Activated CD4-positive, alpha-beta T cell treated with anti-CD3 and anti-CD28 coated beads for 36 hours (primary cell): Measurements from ENCODE around the gene RASGRF2. TPM values are rescaled to one million over a fixed set of nuclear protein-coding genes. Genes with fewer than 3 reads are reported as not detected.
"Not testable (repeated sequence)": the region's sequence is repeated elsewhere in the genome, so short reads cannot be mapped to it uniquely, and the experiment has no call there.

ENCODE experiments used
- ATAC-seq: fragments of 200-7000 bp; cut with Tn5 transposase; one replicate; pipeline ENCODE4 v1.10.0; 2021; ENCODE audit warnings: mild to moderate bottlenecking, moderate library complexity
- CTCF ChIA-PET: fragments of 350-600 bp; sonication (Branson Sonifier 250); formaldehyde crosslinking; loops from one replicate; lab custom pipeline; 2021; ENCODE audit warnings: antibody characterized with exemption; lab: Charles Lee
- POLR2A ChIA-PET: fragments of 350-600 bp; sonication (Branson Sonifier 250); formaldehyde crosslinking; loops from one replicate; lab custom pipeline; 2021; ENCODE audit warnings: antibody characterized with exemption, inconsistent platforms; lab: Charles Lee
- DNase-seq: peaks from one replicate; pipeline ENCODE4 v3.0.0-alpha.2; 2020
- H3K27ac Mint-ChIP-seq: one replicate; pipeline ENCODE4 v1.8.0; 2021; ENCODE audit warnings: mixed read lengths
- H3K27me3 Mint-ChIP-seq: one replicate; pipeline ENCODE4 v1.8.0; 2021; ENCODE audit warnings: mixed read lengths
- H3K36me3 Mint-ChIP-seq: one replicate; pipeline ENCODE4 v1.8.0; 2021; ENCODE audit warnings: low read depth, mixed read lengths
- H3K4me1 Mint-ChIP-seq: one replicate; pipeline ENCODE4 v1.8.0; 2021; ENCODE audit warnings: mixed read lengths
- H3K4me3 Mint-ChIP-seq: one replicate; pipeline ENCODE4 v1.8.0; 2021; ENCODE audit warnings: mild to moderate bottlenecking, moderate library complexity, mixed read lengths
- H3K9me3 Mint-ChIP-seq: one replicate; pipeline ENCODE4 v1.8.0; 2021; ENCODE audit warnings: low read depth, mixed read lengths
- intact Hi-C, 2 experiments: fragments of 100-400 bp; cut with DNase I in 1 of 2; cut with micrococcal nuclease in 1 of 2; formaldehyde crosslinking; loops; one replicate each; pipeline versions ENCODE4 v1.14.2 to v1.15.1; 2022 to 2024; cut with DNase I, micrococcal nuclease
- total RNA-seq, 2 experiments: library from RNA; stranded (reverse); gene quantifications; one replicate each; pipeline ENCODE4 v1.2.3, GENCODE V29; 2021

Gene RASGRF2
- total RNA-seq, 2 experiments from 2014 or later = 8.2 to 14.2 TPM

GRCh38 chr5:81097713-81098112 lies 137.6 kb downstream of the RASGRF2 start:
- H3K27ac Mint-ChIP-seq = no peak overlapping the region
- POLR2A ChIA-PET = no interaction called here

GRCh38 chr5:81105261-81105877 lies 145.2 kb downstream of the RASGRF2 start:
- ChIA-PET POLR2A (interaction anchor here (0.6 kb wide), 1 partner anchor 38 kb away, joined by 8 read pairs; no protein-coding TSS in a partner anchor), CTCF (interaction anchor here (0.7 to 3.5 kb wide), 7 partner anchors 9 to 1025 kb away, joined by 3 to 16 read pairs (median 3); partner anchors contain the start of gene RASGRF2)
- no peak for DNase-seq
- Mint-ChIP-seq H3K9me3 (no peaks in the 10 kb centered on the region), H3K27me3 (no peaks in the 10 kb centered on the region), H3K27ac (peak overlapping the region; percentile 42), H3K4me3 (no peak overlapping the region), H3K4me1 (peaks cover 23% of the 10 kb centered on the region), H3K36me3 (peaks cover 3% of the 10 kb centered on the region)
- ATAC-seq = peak; percentile 47
- intact Hi-C loops = loop anchor here (5.0 kb wide), 3 partner anchors 143 to 238 kb away; partner anchors contain the start of gene RASGRF2 (in 1 of the 2)

More at GRCh38 chr5:81097713-81098112, 137.6 kb downstream of the RASGRF2 start:
- no peak for DNase-seq
- Mint-ChIP-seq H3K4me1 (no peaks in the 10 kb centered on the region), H3K36me3 (peaks cover 6% of the 10 kb centered on the region), H3K9me3 (no peaks in the 10 kb centered on the region), H3K4me3 (no peak overlapping the region), H3K27me3 (no peaks in the 10 kb centered on the region)
- intact Hi-C loops = no loop called here
- CTCF ChIA-PET = interaction anchor here (2.7 kb wide), 1 partner anchor 10 kb away, joined by 9 read pairs; no protein-coding TSS in a partner anchor
- no peak for ATAC-seq

- no peak overlapping the region for H3K4me3 Mint-ChIP-seq
- peaks cover 35% of the 10 kb centered on the region for H3K36me3 Mint-ChIP-seq
- intact Hi-C loops = no loop called here
Observed at GRCh38 chr5:81115261-81115660, 155.1 kb downstream of the RASGRF2 start.

GRCh38 chr5:81117566-81117965 lies 157.4 kb downstream of the RASGRF2 start:
- peaks cover 9% of the 10 kb centered on the region for H3K4me1 Mint-ChIP-seq
- H3K9me3 Mint-ChIP-seq = no peaks in the 10 kb centered on the region
- no peaks in the 10 kb centered on the region for H3K27me3 Mint-ChIP-seq
- H3K27ac Mint-ChIP-seq = no peak overlapping the region
- ChIA-PET POLR2A (no interaction called here), CTCF (interaction anchor here (0.7 to 2.1 kb wide), 3 partner anchors 9 to 1731 kb away, joined by 3 to 6 read pairs (median 3); no protein-coding TSS in a partner anchor)
- intact Hi-C loops = no loop called here
- H3K4me3 Mint-ChIP-seq = no peak overlapping the region
- DNase-seq (no peak), ATAC-seq (no peak)
- H3K36me3 Mint-ChIP-seq = peaks cover 46% of the 10 kb centered on the region

More at GRCh38 chr5:81115261-81115660, 155.1 kb downstream of the RASGRF2 start:
- Mint-ChIP-seq H3K9me3 (no peaks in the 10 kb centered on the region), H3K4me1 (no peaks in the 10 kb centered on the region), H3K27me3 (no peaks in the 10 kb centered on the region), H3K27ac (no peak overlapping the region)
- ChIA-PET CTCF (interaction anchor here (0.7 to 1.1 kb wide), 2 partner anchors 182 to 184 kb away, joined by 3 to 4 read pairs; no protein-coding TSS in a partner anchor), POLR2A (no interaction called here)
- DNase-seq (no peak), ATAC-seq (no peak)

- no peaks in the 10 kb centered on the region for H3K9me3 Mint-ChIP-seq
- no peaks in the 10 kb centered on the region for H3K27me3 Mint-ChIP-seq
- ATAC-seq (no peak), DNase-seq (no peak)
- H3K4me1 Mint-ChIP-seq = peaks cover 9% of the 10 kb centered on the region
- ChIA-PET POLR2A (no interaction called here), CTCF (no interaction called here)
- H3K27ac Mint-ChIP-seq = no peak overlapping the region
- H3K4me3 Mint-ChIP-seq = no peak overlapping the region
- H3K36me3 Mint-ChIP-seq = peaks cover 29% of the 10 kb centered on the region
- intact Hi-C loops = no loop called here
Observed at GRCh38 chr5:81121273-81121672, 161.1 kb downstream of the RASGRF2 start.

- POLR2A ChIA-PET = no interaction called here
- Mint-ChIP-seq H3K9me3 (no peaks in the 10 kb centered on the region), H3K4me1 (peaks cover 9% of the 10 kb centered on the region), H3K27me3 (no peaks in the 10 kb centered on the region), H3K27ac (no peak overlapping the region), H3K4me3 (no peak overlapping the region), H3K36me3 (peaks cover 32% of the 10 kb centered on the region)
- intact Hi-C loops = no loop called here
- DNase-seq = no peak
- CTCF ChIA-PET = interaction anchor here (0.8 to 2.1 kb wide), 5 partner anchors 11 to 27 kb away, joined by 3 to 8 read pairs (median 3); no protein-coding TSS in a partner anchor
- ATAC-seq = no peak
Observed at GRCh38 chr5:81121836-81122630, 161.9 kb downstream of the RASGRF2 start.

GRCh38 chr5:81124689-81125088 lies 164.5 kb downstream of the RASGRF2 start:
- H3K27ac Mint-ChIP-seq, H3K27me3 Mint-ChIP-seq, intact Hi-C loops, H3K9me3 Mint-ChIP-seq, H3K4me1 Mint-ChIP-seq, POLR2A ChIA-PET, DNase-seq, H3K4me3 Mint-ChIP-seq, ATAC-seq: not testable (repeated sequence)
- CTCF ChIA-PET = interaction anchor here (0.7 to 0.8 kb wide), 2 partner anchors 8 to 129 kb away, joined by 3 read pairs; no protein-coding TSS in a partner anchor
- peaks cover 31% of the 10 kb centered on the region for H3K36me3 Mint-ChIP-seq

- Mint-ChIP-seq H3K27ac (no peak overlapping the region), H3K4me1 (peaks cover 9% of the 10 kb centered on the region), H3K9me3 (no peaks in the 10 kb centered on the region), H3K4me3 (no peak overlapping the region), H3K27me3 (no peaks in the 10 kb centered on the region), H3K36me3 (peaks cover 29% of the 10 kb centered on the region)
- no peak for DNase-seq
- ChIA-PET CTCF (interaction anchor here (0.8 kb wide), 1 partner anchor 60 kb away, joined by 3 read pairs; no protein-coding TSS in a partner anchor), POLR2A (no interaction called here)
- no peak for ATAC-seq
- intact Hi-C loops = no loop called here
Observed at GRCh38 chr5:81125959-81126358, 165.8 kb downstream of the RASGRF2 start.

- no peaks in the 10 kb centered on the region for H3K4me1 Mint-ChIP-seq
- intact Hi-C loops = no loop called here
- POLR2A ChIA-PET = no interaction called here
- no peaks in the 10 kb centered on the region for H3K27me3 Mint-ChIP-seq
- DNase-seq (no peak), ATAC-seq (no peak)
- H3K4me3 Mint-ChIP-seq = no peak overlapping the region
- CTCF ChIA-PET = no interaction called here
- H3K27ac Mint-ChIP-seq = no peak overlapping the region
- H3K9me3 Mint-ChIP-seq = no peaks in the 10 kb centered on the region
- H3K36me3 Mint-ChIP-seq = peaks cover 20% of the 10 kb centered on the region
Observed at GRCh38 chr5:81128416-81128815, 168.3 kb downstream of the RASGRF2 start.

- H3K4me3 Mint-ChIP-seq = no peak overlapping the region
- no peaks in the 10 kb centered on the region for H3K27me3 Mint-ChIP-seq
- POLR2A ChIA-PET = no interaction called here
- CTCF ChIA-PET = interaction anchor here (1.2 kb wide), 1 partner anchor 63 kb away, joined by 3 read pairs; no protein-coding TSS in a partner anchor
- DNase-seq (no peak), ATAC-seq (no peak)
- H3K9me3 Mint-ChIP-seq = peaks cover 6% of the 10 kb centered on the region
- no peak overlapping the region for H3K27ac Mint-ChIP-seq
- intact Hi-C loops = no loop called here
- H3K36me3 Mint-ChIP-seq = peaks cover 25% of the 10 kb centered on the region
- H3K4me1 Mint-ChIP-seq = peaks cover 2% of the 10 kb centered on the region
Observed at GRCh38 chr5:81132381-81132780, 172.2 kb downstream of the RASGRF2 start.

- DNase-seq (no peak), ATAC-seq (no peak)
- CTCF ChIA-PET = no interaction called here
- Mint-ChIP-seq H3K36me3 (peaks cover 20% of the 10 kb centered on the region), H3K9me3 (peaks cover 6% of the 10 kb centered on the region), H3K27me3 (no peaks in the 10 kb centered on the region), H3K4me3 (no peak overlapping the region), H3K27ac (no peak overlapping the region), H3K4me1 (peaks cover 2% of the 10 kb centered on the region)
- POLR2A ChIA-PET = no interaction called here
- intact Hi-C loops = no loop called here
Observed at GRCh38 chr5:81134066-81134465, 173.9 kb downstream of the RASGRF2 start.
